GM23338 (cell line): ENCODE measurements around the gene C10orf71. TPM values are rescaled to one million over a fixed set of nuclear protein-coding genes. Genes with fewer than 3 reads are reported as not detected.

ENCODE experiments used
- ATAC-seq: fragments of 200-7000 bp; cut with Tn5 transposase; 3 replicates; pipeline ENCODE4 v1.9.1; 2020
- DNase-seq: peaks from one replicate; pipeline ENCODE4 v3.0.0-alpha.2; 2015; ENCODE audit warnings: low spot score
- H2AFZ ChIP-seq: fragments of 200-600 bp; sonication (generic); 2 replicates; pipeline ENCODE4 v1.8.0; 2016; ENCODE audit warnings: antibody characterized with exemption, mild to moderate bottlenecking, moderate library complexity
- H3F3A ChIP-seq: fragments of 200-600 bp; sonication (generic); replicated peaks from 2 replicates; pipeline ENCODE4 v1.8.0; 2017; ENCODE audit warnings: antibody characterized with exemption, mixed run types, low read depth
- H3K27ac ChIP-seq: fragments of 200-600 bp; sonication (generic); 2 replicates; pipeline ENCODE4 v1.6.1; 2016; ENCODE audit warnings: low read depth
- H3K27me3 ChIP-seq: fragments of 200-600 bp; sonication (generic); 2 replicates; pipeline ENCODE4 v1.8.0; 2016; ENCODE audit warnings: mild to moderate bottlenecking, mixed run types, moderate library complexity; ENCODE audit not compliant: insufficient read depth
- H3K36me3 ChIP-seq: fragments of 200-600 bp; sonication (generic); 2 replicates; pipeline ENCODE4 v1.8.0; 2016; ENCODE audit warnings: mild to moderate bottlenecking; ENCODE audit not compliant: insufficient read depth
- H3K4me1 ChIP-seq: fragments of 200-600 bp; sonication (generic); 2 replicates; pipeline ENCODE4 v1.8.0; 2016; ENCODE audit warnings: mild to moderate bottlenecking, moderate library complexity; ENCODE audit not compliant: insufficient read depth
- H3K4me2 ChIP-seq: fragments of 200-600 bp; sonication (generic); 2 replicates; pipeline ENCODE4 v1.7.1; 2017; ENCODE audit warnings: mixed run types
- H3K4me3 ChIP-seq: fragments of 200-600 bp; sonication (generic); 2 replicates; pipeline ENCODE4 v1.6.1; 2016; ENCODE audit warnings: mixed run types
- H3K79me2 ChIP-seq: fragments of 200-600 bp; sonication (generic); replicated peaks from 2 replicates; pipeline ENCODE4 v1.8.0; 2017; ENCODE audit warnings: mild to moderate bottlenecking; ENCODE audit not compliant: insufficient read depth
- H3K9me2 ChIP-seq: fragments of 200-600 bp; sonication (generic); 2 replicates; pipeline ENCODE4 v1.8.0; 2017; ENCODE audit not compliant: insufficient read depth
- H4K20me1 ChIP-seq: fragments of 200-600 bp; sonication (generic); replicated peaks from 2 replicates; pipeline ENCODE4 v1.8.0; 2017; ENCODE audit warnings: mild to moderate bottlenecking; ENCODE audit not compliant: insufficient read depth
- H3K27ac Mint-ChIP-seq: 2 replicates; pipeline ENCODE4 v1.8.0; 2020; ENCODE audit warnings: inconsistent platforms, mild to moderate bottlenecking, moderate library complexity, mixed read lengths
- H3K27me3 Mint-ChIP-seq: 3 replicates; pipeline ENCODE4 v1.8.0; 2022; ENCODE audit warnings: low read depth, mild to moderate bottlenecking, moderate library complexity, mixed read lengths, inconsistent platforms; ENCODE audit not compliant: insufficient read depth, poor library complexity
- H3K36me3 Mint-ChIP-seq: 3 replicates; pipeline ENCODE4 v1.8.0; 2021; ENCODE audit warnings: low read depth, mild to moderate bottlenecking, inconsistent platforms, moderate library complexity, mixed read lengths
- H3K4me1 Mint-ChIP-seq: 3 replicates; pipeline ENCODE4 v1.8.0; 2020; ENCODE audit warnings: mild to moderate bottlenecking, inconsistent platforms, mixed read lengths
- H3K4me3 Mint-ChIP-seq: 3 replicates; pipeline ENCODE4 v1.8.0; 2021; ENCODE audit warnings: moderate library complexity, mild to moderate bottlenecking, inconsistent platforms, mixed read lengths
- H3K9me3 Mint-ChIP-seq: 3 replicates; pipeline ENCODE4 v1.8.0; 2020; ENCODE audit warnings: moderate library complexity, mild to moderate bottlenecking, inconsistent platforms, mixed read lengths
- EZH2phosphoT487 ChIP-seq: fragments of 200-600 bp; sonication (generic); IDR thresholded peaks from one replicate; pipeline ENCODE4 v1.8.1; 2018; ENCODE audit warnings: antibody characterized with exemption; ENCODE audit not compliant: unreplicated experiment
- JUNB ChIP-seq: IDR thresholded peaks from one replicate; pipeline ENCODE4 v1.6.1; 2016; ENCODE audit warnings: antibody characterized with exemption; ENCODE audit not compliant: unreplicated experiment
- POLR2AphosphoS5 ChIP-seq: IDR thresholded peaks from 2 replicates; pipeline ENCODE4 v1.6.1; 2016; ENCODE audit warnings: antibody characterized with exemption, low read depth
- polyA plus RNA-seq: library from polyadenylated mRNA; unstranded; fragments of >200 nt; fragmentation: Nextera tagmentation; extraction: Ambion mirVana; gene quantifications from 2 replicates; pipeline ENCODE4 v1.2.1, GENCODE V29; 2016
- total RNA-seq: library from RNA; depleted of rRNA; stranded (reverse); fragments of >200 nt; shearing (Covaris generic); gene quantifications from 2 replicates; pipeline ENCODE4 v1.2.3, GENCODE V29; 2014
- TF ChIP-seq, protein P1 (sequence below), 2 experiments: fragments of 200-600 bp in 1 of 2; sonication (generic) in 1 of 2; conservative IDR thresholded peaks; 2 replicates each; pipeline versions ENCODE4 v1.5.1 to v1.6.1; 2016 to 2017; ENCODE audit warnings: antibody characterized with exemption in 2 of 2, low read depth in 2 of 2, mild to moderate bottlenecking in 2 of 2, moderate library complexity in 1 of 2
- TF ChIP-seq, protein P2 (sequence below): IDR thresholded peaks from one replicate; pipeline ENCODE4 v1.6.1; 2018; ENCODE audit warnings: antibody characterized with exemption; ENCODE audit not compliant: unreplicated experiment

The C10orf71 gene
- total and polyA plus RNA-seq, 2 experiments from 2014 or later: not detected

DNA sequence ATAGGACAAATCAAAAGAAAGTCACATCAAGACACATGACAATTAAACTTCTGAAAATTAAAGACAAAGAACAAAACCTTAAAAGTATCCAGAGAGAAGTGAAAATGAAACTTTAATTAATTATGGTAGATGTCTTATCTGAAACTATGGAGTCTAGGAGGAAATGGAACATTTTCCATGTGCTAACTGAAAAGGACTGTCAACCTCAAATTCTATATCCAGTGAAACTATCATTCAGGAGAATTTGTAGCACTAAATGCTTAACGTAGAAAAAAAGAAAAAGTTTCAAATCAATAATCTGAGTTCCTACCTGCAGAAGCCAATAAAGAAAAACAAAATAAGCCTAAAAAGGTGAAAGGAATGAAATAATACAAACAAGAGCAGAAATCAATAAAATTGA is 33.1 kb upstream of the C10orf71 start:
- no peak for ATAC-seq
- H3K9me3 Mint-ChIP-seq: peaks cover 35% of the 10 kb centered on the region

DNA sequence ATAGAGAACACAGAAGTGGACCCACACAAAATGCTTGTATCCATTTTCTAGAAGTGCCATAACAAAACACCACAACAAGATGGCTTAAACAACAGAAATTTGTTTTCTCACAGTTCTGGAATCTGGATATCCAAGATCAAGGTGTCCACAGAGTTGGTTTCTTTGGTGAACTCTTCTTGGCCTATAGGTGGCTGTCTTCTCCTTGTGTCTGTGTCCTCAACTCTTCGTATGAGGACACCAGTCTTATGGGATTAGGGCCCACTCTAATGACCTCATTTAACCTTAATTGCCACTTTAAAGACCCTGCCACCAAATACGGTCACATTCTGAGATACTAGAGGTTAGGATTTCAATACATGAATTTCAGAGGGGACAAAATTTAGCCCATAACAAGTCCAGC is 30.8 kb upstream of the C10orf71 start:
- TF ChIP-seq, protein P1, sequence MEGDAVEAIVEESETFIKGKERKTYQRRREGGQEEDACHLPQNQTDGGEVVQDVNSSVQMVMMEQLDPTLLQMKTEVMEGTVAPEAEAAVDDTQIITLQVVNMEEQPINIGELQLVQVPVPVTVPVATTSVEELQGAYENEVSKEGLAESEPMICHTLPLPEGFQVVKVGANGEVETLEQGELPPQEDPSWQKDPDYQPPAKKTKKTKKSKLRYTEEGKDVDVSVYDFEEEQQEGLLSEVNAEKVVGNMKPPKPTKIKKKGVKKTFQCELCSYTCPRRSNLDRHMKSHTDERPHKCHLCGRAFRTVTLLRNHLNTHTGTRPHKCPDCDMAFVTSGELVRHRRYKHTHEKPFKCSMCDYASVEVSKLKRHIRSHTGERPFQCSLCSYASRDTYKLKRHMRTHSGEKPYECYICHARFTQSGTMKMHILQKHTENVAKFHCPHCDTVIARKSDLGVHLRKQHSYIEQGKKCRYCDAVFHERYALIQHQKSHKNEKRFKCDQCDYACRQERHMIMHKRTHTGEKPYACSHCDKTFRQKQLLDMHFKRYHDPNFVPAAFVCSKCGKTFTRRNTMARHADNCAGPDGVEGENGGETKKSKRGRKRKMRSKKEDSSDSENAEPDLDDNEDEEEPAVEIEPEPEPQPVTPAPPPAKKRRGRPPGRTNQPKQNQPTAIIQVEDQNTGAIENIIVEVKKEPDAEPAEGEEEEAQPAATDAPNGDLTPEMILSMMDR (conservative IDR thresholded peaks at IDR 0.05; ENCODE audit: low read depth in 2 of 2): 0 out of 4 replicates have a peak, but pooled peaks of 1 of the 2 experiments have one; percentile 0
- TF ChIP-seq, protein P2, sequence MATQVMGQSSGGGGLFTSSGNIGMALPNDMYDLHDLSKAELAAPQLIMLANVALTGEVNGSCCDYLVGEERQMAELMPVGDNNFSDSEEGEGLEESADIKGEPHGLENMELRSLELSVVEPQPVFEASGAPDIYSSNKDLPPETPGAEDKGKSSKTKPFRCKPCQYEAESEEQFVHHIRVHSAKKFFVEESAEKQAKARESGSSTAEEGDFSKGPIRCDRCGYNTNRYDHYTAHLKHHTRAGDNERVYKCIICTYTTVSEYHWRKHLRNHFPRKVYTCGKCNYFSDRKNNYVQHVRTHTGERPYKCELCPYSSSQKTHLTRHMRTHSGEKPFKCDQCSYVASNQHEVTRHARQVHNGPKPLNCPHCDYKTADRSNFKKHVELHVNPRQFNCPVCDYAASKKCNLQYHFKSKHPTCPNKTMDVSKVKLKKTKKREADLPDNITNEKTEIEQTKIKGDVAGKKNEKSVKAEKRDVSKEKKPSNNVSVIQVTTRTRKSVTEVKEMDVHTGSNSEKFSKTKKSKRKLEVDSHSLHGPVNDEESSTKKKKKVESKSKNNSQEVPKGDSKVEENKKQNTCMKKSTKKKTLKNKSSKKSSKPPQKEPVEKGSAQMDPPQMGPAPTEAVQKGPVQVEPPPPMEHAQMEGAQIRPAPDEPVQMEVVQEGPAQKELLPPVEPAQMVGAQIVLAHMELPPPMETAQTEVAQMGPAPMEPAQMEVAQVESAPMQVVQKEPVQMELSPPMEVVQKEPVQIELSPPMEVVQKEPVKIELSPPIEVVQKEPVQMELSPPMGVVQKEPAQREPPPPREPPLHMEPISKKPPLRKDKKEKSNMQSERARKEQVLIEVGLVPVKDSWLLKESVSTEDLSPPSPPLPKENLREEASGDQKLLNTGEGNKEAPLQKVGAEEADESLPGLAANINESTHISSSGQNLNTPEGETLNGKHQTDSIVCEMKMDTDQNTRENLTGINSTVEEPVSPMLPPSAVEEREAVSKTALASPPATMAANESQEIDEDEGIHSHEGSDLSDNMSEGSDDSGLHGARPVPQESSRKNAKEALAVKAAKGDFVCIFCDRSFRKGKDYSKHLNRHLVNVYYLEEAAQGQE: no peak
- no peak for TF ChIP-seq EZH2phosphoT487
- no peak for TF ChIP-seq JUNB
- Mint-ChIP-seq H3K27ac (no peak overlapping the region), H3K36me3 (peaks cover 7% of the 10 kb centered on the region; the same call in 2 of the 3 replicates), H3K4me3 (no peak overlapping the region), H3K4me1 (no peaks in the 10 kb centered on the region), H3K27me3 (no peaks in the 10 kb centered on the region), H3K9me3 (peaks cover 35% of the 10 kb centered on the region)
- no peak overlapping the region for H3K27ac ChIP-seq
- H3F3A ChIP-seq: no peaks in the 10 kb centered on the region
- H3K27me3 ChIP-seq: no peaks in the 10 kb centered on the region
- H3K4me3 ChIP-seq: no peak overlapping the region
- H3K4me2 ChIP-seq: no peak overlapping the region
- no peaks in the 10 kb centered on the region for H3K79me2 ChIP-seq
- ATAC-seq (no peak), DNase-seq (no peak)
- 0 out of 2 replicates have a peak, but pooled peaks cover 4% of the 10 kb centered on the region for H3K9me2 ChIP-seq
- peaks cover 6% of the 10 kb centered on the region; the same call in 1 of the 2 replicates for H3K36me3 ChIP-seq
- no peak overlapping the region for H2AFZ ChIP-seq
- H3K4me1 ChIP-seq: no peaks in the 10 kb centered on the region
- no peaks in the 10 kb centered on the region for H4K20me1 ChIP-seq

More for the DNA sequence above, 33.1 kb upstream of the C10orf71 start:
- Mint-ChIP-seq H3K27me3 (no peaks in the 10 kb centered on the region), H3K27ac (no peak overlapping the region), H3K4me3 (no peak overlapping the region), H3K36me3 (peaks cover 7% of the 10 kb centered on the region; the same call in 2 of the 3 replicates), H3K4me1 (no peaks in the 10 kb centered on the region)
- Histone ChIP-seq H3K4me1 (no peaks in the 10 kb centered on the region), H3K27me3 (no peaks in the 10 kb centered on the region), H2AFZ (no peak overlapping the region), H3K4me3 (no peak overlapping the region), H3F3A (no peaks in the 10 kb centered on the region), H3K79me2 (no peaks in the 10 kb centered on the region), H3K9me2 (0 out of 2 replicates have a peak, but pooled peaks cover 4% of the 10 kb centered on the region), H3K4me2 (no peak overlapping the region), H3K36me3 (peaks cover 6% of the 10 kb centered on the region; the same call in 1 of the 2 replicates), H3K27ac (no peak overlapping the region), H4K20me1 (no peaks in the 10 kb centered on the region)
- DNase-seq: no peak
- no peak for TF ChIP-seq POLR2AphosphoS5
